KMS-11 (cell line): Measurements from ENCODE around the gene BCL7A.

Experiments used
- H2AFZ ChIP-seq: fragments of 200-600 bp; sonication (generic); 2 replicates; pipeline ENCODE4 v1.6.1; 2016; ENCODE audit warnings: antibody characterized with exemption, mixed run types, low read depth
- H3K27ac ChIP-seq: fragments of 200-600 bp; sonication (generic); 2 replicates; pipeline ENCODE4 v1.6.1; 2016; ENCODE audit warnings: mild to moderate bottlenecking, mixed run types
- H3K27me3 ChIP-seq: fragments of 200-600 bp; sonication (generic); 2 replicates; pipeline ENCODE4 v1.6.1; 2017; ENCODE audit warnings: mild to moderate bottlenecking, low read depth, mixed run types, moderate library complexity; ENCODE audit not compliant: insufficient read depth
- H3K36me3 ChIP-seq: fragments of 200-600 bp; sonication (generic); 2 replicates; pipeline ENCODE4 v1.6.1; 2017; ENCODE audit warnings: mild to moderate bottlenecking, mixed run types; ENCODE audit not compliant: insufficient read depth
- H3K4me1 ChIP-seq: fragments of 200-600 bp; sonication (generic); 2 replicates; pipeline ENCODE4 v1.6.1; 2016; ENCODE audit warnings: mild to moderate bottlenecking, low read depth, mixed run types; ENCODE audit not compliant: poor library complexity, severe bottlenecking
- H3K4me2 ChIP-seq: fragments of 200-600 bp; sonication (generic); 2 replicates; pipeline ENCODE4 v1.7.0; 2016; ENCODE audit warnings: mild to moderate bottlenecking, mixed run types
- H3K4me3 ChIP-seq: fragments of 200-600 bp; sonication (generic); IDR thresholded peaks from 2 replicates; pipeline ENCODE4 v1.6.1; 2017; ENCODE audit warnings: low read depth, low read length, mixed read lengths; ENCODE audit not compliant: insufficient read depth
- H3K79me2 ChIP-seq: fragments of 200-600 bp; sonication (generic); 2 replicates; pipeline ENCODE4 v1.6.1; 2016; ENCODE audit warnings: low read depth, mixed run types; ENCODE audit not compliant: insufficient read depth
- H3K9ac ChIP-seq: fragments of 200-600 bp; sonication (generic); 2 replicates; pipeline ENCODE4 v1.6.1; 2016; ENCODE audit warnings: mild to moderate bottlenecking, mixed run types
- H4K20me1 ChIP-seq: fragments of 200-600 bp; sonication (generic); 2 replicates; pipeline ENCODE4 v1.6.1; 2016; ENCODE audit warnings: mild to moderate bottlenecking, mixed run types; ENCODE audit not compliant: insufficient read depth
- TF ChIP-seq, protein P1 (sequence below): fragments of 200-600 bp; sonication (generic); conservative IDR thresholded peaks from 2 replicates; pipeline ENCODE4 v1.6.1; 2017; ENCODE audit warnings: low read depth, mild to moderate bottlenecking, antibody characterized with exemption, low read length, moderate library complexity, mixed read lengths

The BCL7A gene

GRCh38 chr12:122058549-122059149 lies 37.0 kb downstream of the BCL7A start:
- Histone ChIP-seq H3K27ac (no peak overlapping the region), H3K36me3 (no peaks in the 10 kb centered on the region), H3K9ac (no peak overlapping the region), H3K4me2 (no peak overlapping the region), H3K4me3 (no peak overlapping the region), H4K20me1 (no peaks in the 10 kb centered on the region), H3K4me1 (no peaks in the 10 kb centered on the region), H3K79me2 (no peaks in the 10 kb centered on the region), H2AFZ (no peak overlapping the region), H3K27me3 (no peaks in the 10 kb centered on the region)
- TF ChIP-seq, protein P1, sequence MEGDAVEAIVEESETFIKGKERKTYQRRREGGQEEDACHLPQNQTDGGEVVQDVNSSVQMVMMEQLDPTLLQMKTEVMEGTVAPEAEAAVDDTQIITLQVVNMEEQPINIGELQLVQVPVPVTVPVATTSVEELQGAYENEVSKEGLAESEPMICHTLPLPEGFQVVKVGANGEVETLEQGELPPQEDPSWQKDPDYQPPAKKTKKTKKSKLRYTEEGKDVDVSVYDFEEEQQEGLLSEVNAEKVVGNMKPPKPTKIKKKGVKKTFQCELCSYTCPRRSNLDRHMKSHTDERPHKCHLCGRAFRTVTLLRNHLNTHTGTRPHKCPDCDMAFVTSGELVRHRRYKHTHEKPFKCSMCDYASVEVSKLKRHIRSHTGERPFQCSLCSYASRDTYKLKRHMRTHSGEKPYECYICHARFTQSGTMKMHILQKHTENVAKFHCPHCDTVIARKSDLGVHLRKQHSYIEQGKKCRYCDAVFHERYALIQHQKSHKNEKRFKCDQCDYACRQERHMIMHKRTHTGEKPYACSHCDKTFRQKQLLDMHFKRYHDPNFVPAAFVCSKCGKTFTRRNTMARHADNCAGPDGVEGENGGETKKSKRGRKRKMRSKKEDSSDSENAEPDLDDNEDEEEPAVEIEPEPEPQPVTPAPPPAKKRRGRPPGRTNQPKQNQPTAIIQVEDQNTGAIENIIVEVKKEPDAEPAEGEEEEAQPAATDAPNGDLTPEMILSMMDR = no peak

DNA sequence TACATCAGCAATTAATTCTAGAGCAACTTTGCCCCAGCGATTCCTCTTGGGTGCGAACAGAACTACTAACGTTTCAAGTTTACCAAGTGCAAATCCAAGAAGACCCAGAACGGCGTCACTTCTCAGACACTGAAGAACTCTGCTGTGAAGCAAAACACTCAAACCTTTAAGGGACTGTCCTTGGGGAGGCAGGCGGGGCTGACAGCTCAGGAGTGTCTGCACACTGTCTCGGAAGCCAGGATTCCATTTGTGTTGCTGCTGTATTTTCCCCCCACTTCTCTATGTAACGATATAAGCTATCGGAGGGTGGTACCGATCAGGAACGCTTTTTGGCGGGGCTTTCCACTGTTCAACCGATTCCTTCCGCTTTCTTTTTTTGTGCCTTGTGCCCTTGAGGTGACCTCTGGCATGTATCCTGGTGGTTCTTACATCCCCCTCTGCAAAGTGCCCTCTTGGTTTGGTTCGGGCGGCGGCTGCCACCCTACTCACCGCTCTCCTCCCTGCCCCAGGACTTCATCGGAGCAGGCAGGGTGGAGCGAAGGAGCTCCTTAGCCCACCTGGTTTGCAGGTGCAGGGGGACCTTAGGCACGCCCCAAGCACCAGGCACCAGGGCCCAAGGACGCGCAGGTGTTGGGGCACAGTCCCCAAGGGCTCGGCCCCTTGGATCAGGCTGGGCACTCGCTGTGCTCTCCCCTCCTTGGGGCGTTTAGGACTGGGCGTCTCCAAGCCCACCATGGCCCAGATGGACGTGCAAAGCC lies 37.7 kb downstream of the BCL7A start:
- H2AFZ ChIP-seq = no peak overlapping the region
- H3K4me3 ChIP-seq = no peak overlapping the region
- no peaks in the 10 kb centered on the region for H3K4me1 ChIP-seq
- H3K27me3 ChIP-seq = no peaks in the 10 kb centered on the region
- no peak overlapping the region for H3K27ac ChIP-seq
- TF ChIP-seq, protein P1 = no peak
- H3K9ac ChIP-seq = no peak overlapping the region
- no peak overlapping the region for H3K4me2 ChIP-seq
- H3K79me2 ChIP-seq = no peaks in the 10 kb centered on the region
- no peaks in the 10 kb centered on the region for H3K36me3 ChIP-seq
- no peaks in the 10 kb centered on the region for H4K20me1 ChIP-seq

GRCh38 chr12:122060081-122060501 lies 38.4 kb downstream of the BCL7A start:
- TF ChIP-seq, protein P1 = no peak
- H3K4me1 ChIP-seq = no peaks in the 10 kb centered on the region
- H3K4me2 ChIP-seq = no peak overlapping the region
- H3K79me2 ChIP-seq = no peaks in the 10 kb centered on the region
- H3K27ac ChIP-seq = no peak overlapping the region
- H2AFZ ChIP-seq = no peak overlapping the region
- no peaks in the 10 kb centered on the region for H3K36me3 ChIP-seq
- no peak overlapping the region for H3K9ac ChIP-seq
- no peak overlapping the region for H3K4me3 ChIP-seq
- H3K27me3 ChIP-seq = no peaks in the 10 kb centered on the region
- H4K20me1 ChIP-seq = no peaks in the 10 kb centered on the region

DNA sequence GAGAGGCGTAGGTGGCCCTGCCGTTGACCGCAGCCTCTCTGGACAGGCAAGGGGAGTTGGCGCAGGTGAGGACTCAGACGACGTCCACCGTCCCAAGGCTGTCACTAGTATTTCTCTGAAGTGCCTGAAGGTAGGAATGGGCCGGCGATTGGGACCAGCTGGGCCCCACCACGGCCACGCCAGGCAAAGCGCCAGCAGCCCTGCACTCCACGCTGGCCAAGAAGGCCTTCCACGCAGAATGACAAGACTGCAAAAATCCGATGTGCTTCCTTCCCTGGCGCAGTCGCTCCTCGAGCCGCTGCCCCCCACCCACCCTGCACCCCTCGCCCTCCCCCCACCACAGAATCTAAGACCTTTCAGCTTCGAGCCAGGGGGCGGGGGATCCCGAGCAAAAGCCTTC lies 39.6 kb downstream of the BCL7A start:
- Histone ChIP-seq H4K20me1 (no peaks in the 10 kb centered on the region), H3K36me3 (no peaks in the 10 kb centered on the region), H3K27ac (no peak overlapping the region), H3K4me1 (no peaks in the 10 kb centered on the region), H3K4me2 (no peak overlapping the region), H3K27me3 (no peaks in the 10 kb centered on the region), H2AFZ (no peak overlapping the region), H3K9ac (no peak overlapping the region), H3K4me3 (no peak overlapping the region), H3K79me2 (no peaks in the 10 kb centered on the region)
- TF ChIP-seq, protein P1 = no peak
